Ureter (tissue), 1 donor: ENCODE measurements around the gene ATAD3C. TPM values are rescaled to one million over a fixed set of nuclear protein-coding genes. Genes with fewer than 3 reads are reported as not detected.
A peak's percentile ranks its signal among the peaks of the same experiment; 100 is the strongest.
"Not testable (repeated sequence)": the region's sequence is repeated elsewhere in the genome, so short reads cannot be mapped to it uniquely, and the experiment has no call there.

Experiments
- DNase-seq: peaks from one replicate; pipeline ENCODE4 v3.0.0-alpha.2; 2020; ENCODE audit warnings: low spot score
- total RNA-seq: library from RNA; stranded (reverse); gene quantifications from one replicate; pipeline ENCODE4 v1.2.4, GENCODE V29; 2023
- donor health status: DM: yes; HTN: yes; CAD: no.

ATAD3C gene, protein sequence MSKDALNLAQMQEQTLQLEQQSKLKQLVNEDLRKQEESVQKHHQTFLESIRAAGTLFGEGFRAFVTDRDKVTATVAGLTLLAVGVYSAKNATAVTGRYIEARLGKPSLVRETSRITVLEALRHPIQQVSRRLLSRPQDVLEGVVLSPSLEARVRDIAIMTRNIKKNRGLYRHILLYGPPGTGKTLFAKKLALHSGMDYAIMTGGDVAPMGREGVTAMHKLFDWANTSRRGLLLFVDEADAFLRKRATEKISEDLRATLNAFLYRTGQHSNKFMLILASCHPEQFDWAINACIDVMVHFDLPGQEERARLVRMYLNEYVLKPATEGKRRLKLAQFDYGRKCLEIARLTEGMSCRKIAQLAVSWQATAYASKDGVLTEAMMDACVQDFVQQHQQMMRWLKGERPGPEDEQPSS
- 8.0 TPM for total RNA-seq

DNA sequence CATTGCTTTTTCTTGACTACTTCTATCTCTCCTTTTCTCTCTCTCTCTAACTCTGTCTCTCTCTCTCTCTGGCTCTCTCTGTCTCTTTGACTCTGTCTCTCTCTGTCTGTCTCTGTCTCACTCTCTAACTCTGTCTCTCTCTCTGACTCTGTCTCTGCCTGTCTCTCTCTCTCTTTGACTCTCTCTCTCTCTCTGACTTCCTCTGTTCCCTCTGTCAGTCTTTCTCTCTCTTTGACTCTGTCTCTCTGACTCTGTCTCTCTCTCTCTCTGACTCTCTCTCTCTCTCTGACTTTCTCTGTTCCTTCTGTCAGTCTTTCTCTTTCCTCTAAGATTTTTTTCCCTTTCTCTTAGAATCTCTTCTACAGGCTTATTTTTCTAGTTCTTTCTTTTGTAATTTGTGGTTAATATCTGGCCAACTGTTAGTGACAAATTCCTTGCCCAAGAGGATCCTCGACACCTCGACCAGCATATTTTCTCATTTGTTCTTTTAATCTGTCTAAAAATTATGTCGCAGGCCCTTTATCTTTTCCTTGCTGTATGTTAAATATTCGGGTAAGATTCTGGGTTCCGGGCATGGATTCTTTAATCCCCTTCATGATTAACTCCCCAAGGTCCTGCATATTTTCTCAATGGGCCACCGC lies at the start of gene ATAD3C:
TSS of gene ATAD3C (plus strand) at position 591 of the 641 bp plus-strand sequence. CDS start 995 bp downstream, outside the sequence.
- DNase-seq, result no peak

DNA sequence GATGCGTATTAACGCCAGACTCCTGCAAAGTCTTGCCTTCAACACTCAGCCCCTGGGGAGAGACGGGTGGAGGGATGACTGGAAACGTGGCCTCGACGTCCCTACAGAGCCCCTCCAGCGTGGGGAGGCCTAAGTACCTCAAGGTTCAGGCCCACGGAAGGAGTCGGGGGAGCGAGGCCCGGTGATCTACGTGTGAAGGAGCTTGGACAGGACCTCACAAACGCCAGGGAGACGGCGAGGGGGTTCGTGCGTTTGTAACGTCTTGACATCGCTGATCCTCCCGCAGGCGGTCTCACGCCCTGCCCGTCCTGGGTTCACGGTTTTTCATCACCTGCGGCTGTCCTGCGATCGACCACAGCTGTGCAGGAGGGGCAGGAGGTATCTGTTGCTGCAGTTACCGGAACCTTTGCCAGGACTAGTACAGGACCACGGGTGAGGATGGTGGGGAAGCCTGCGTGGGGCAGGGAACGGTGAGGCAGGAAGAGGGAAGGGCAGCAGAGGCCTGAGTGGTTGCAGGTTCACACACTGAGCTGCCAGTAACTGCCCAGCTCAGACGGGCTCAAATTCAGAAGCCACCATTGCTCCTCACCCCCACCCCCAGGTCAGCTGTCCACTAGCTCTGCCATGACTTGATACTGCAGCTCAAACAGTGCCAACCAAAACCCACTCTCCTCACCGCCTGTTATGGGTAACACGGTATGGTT lies 49.5 kb upstream of the ATAD3C start:
- no peak for DNase-seq

DNA sequence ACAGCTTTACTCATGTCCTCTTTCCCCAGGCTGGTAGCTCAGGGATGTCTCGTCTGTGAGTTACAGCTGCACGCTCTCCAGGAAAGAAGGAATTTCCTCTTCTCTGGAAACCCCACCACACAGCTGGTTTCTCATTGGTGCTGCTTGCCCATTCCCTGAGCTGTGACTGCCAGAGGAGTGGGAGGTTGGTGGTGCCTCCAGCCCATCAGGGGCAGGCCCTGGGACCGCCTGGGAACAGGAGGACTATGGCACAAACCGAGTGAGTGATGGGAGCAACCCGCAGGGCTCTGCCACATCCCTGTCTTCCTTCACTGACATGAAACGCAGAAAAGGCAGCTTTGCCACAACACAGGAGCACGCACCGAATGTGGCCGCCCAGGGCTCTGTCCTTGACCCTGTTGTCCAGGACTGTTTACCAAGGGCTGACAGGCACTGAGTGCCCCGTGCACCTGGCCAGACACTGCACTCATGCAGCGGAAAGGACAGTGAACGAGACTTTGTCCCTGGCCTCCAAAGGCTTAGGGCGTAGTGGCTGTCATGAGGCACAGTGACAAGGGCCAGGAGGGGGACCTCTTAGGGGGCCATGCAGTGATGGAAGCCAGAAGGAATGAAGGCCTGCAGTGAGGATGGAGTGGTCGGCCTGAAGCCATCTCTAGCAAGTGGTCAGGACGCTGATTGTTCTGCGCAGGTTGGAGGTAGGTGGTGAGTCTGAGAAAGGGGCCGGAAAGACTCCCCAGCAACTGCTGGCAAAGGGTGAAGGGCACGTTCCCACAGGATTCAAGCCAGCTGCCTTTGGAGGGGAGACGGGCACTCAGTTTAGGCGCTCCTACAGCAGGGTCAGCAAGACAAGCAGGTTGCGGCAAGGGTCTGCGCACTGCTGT lies 48.7 kb upstream of the ATAD3C start:
- no peak for DNase-seq

DNA sequence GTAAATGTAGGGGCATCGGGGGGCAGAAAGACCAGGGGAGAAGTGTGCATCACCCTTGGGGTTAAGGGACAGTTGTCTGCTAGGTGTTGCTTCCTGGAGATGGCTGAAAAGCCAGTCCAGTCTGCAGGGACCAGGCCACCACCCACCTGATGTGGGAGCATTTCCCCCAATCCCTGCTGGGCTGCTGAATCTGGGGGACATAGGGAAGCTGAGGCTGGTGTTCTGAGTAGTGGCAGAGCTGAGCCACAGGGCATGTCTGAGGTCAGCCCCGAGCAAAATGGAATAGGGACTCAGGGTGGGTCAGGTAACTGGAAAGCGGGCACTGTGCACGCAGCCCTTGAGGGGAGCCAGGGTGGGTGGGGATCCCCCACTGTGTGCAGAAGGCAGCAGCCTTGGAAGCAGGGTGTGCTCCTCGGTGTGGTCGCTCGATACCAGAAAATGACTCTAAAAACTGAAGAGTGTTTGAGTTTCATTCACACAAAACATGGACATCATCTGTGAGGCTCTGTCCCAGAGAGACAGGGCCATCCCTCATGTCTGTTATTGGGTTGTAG lies 48.0 kb upstream of the ATAD3C start:
- DNase-seq, result no peak

DNA sequence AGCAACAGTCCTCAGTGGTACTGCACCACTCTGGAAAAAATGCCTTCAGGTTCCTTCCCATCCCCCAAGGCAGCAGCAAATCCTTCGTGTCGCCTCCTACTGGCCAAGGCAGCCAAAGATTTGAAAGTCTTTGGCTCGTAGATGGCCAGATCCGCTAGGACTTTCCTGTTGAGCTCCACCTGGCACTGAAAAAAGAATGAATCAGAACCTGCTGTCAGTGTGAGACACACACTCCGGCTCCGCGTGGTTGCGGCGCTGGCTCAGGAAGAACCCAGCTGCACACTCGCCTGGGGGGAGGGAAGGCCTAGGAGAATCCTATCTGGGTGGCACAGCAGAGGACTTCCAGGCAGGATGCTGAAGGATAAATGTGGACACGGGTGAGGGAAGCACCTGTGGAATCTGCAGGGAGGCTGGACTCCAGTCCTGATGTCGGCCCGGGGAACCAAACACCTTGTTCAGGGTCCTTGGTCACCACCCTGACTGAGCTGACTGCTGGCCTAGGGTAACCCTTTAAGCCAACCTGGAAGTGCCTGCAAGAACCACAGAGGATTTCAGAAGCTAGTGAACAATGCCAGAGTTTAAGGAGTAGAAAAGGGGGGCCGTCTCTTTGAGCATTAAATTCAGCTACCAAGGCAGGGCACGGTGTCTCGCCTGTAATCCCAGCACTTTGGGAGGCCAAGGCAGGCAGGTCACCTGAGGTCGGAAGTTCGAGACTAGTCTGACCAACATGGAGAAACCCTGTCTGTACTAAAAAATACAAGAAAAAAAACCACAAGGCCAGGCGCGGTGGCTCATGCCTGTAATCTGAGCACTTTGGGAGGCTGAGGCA lies 47.2 kb upstream of the ATAD3C start:
- DNase-seq, result no peak

DNA sequence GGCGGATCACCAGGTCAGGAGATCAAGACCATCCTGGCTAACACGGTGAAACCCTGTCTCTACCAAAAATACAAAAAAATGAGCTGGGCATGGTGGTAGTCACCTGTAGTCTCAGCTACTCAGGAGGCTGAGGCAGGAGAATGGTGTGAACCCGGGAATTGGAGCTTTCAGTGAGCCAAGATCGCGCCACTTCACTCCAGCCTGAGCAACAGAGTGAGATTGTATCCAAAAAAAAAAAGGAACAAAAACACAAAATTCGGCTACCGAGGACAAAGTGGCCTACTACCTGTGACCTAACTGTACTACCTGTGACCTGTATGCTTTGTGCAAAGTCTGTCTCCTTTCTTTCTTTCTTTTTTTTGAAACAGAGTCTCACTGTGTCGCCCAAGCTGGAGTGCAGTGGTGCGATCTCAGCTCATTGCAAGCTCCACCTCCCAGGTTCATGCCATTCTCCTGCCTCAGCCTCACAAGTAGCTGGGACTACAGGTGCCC lies 46.5 kb upstream of the ATAD3C start:
- not testable (repeated sequence) for DNase-seq

DNA sequence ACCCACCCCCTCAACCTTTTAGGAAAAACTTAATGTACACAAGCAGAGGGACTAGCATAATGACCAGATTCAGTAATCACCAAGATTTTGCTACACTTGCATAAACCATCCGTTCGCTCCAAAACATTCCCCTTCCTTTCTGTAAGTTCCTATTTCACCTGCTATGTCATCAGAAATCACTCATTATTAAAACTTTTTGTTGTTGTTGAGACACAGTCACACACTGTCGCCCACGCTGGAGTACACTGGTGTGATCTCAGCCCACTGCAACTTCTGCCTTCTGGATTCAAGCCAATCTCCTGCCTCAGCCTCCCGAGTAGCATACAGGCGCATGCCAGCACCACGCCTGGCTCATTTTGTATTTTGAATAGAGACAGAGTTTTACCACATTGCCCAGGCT lies 45.8 kb upstream of the ATAD3C start:
- no peak for DNase-seq

DNA sequence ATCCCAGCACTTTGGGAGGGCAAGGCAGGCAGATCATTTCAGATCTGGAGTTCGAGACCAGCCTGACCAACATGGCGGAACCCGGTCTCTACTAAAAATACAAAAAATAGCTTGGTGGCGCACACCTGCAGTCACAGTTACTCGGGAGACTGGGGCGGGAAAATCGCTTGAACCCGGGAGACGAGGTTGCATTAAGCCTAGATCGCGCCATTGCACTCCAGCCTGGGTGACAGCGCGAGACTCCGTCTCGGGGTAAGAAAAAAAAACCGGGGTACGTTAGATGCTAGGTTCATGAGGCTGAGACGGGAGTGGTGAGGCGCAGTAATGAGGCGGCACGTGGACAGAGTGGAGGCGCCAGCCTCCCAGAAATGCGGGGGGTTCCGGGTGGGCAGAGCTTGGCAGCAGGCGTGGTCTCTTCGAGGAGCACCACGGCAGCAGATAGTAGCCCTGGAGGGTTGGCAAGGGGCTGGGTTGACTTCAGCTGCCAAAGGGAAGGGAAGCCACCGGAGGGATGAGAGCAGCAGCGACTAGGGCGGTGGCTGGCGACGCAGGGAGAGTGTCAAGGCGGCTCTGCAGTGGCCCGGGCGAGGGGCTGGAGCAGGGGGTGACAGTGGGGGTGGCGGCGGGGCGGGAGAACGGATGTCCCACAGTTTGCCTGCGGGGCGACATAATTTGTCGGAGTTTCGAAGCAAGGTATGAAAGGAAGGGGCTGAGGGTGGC lies 43.2 kb upstream of the ATAD3C start:
- no peak for DNase-seq

DNA sequence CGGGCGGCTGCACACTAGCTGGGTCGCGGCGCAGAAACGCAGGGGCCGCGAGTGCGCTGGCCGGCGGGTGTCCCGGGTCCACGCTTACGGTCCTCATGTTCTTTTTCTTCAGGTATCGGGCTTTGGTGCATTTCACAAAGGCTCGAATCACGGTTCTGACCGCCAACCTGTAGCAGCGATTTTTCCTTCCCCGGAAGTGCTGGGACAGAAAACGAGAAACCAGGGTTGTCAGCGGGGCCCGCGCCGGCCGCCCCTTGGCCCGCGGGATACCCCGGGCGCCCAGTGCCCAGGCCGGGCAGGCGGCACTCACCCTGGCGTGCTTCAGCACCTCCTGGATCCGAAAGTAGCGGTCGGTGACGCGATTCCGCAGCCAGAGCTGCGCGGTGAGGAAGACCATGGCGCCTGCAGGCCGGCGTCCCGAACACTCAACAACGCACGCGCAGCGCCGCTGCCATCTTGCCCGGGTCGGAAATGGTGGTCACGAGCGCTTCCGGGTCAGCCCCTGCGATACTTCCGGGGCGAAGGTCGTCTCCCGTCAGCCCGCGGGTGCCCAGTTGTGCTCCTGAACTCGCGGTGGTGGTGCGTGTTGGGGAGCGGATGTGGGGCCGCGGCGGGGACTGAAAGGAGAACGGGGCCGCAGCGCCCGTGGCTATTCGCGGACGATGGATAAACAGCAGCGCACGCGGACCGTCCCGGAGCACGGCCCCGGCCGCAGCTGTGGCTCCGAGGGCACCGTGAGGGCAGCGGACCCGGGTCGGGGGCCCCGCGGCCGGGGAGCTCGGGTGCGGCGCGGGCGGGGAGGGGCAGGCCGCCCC lies 42.5 kb upstream of the ATAD3C start, which contains the start of gene MRPL20:
TSS of gene MRPL20 (minus strand) at position 473 of the 815 bp plus-strand sequence. CDS start at position 397, 76 bp downstream.
- DNase-seq, result peak; percentile 96

DNA sequence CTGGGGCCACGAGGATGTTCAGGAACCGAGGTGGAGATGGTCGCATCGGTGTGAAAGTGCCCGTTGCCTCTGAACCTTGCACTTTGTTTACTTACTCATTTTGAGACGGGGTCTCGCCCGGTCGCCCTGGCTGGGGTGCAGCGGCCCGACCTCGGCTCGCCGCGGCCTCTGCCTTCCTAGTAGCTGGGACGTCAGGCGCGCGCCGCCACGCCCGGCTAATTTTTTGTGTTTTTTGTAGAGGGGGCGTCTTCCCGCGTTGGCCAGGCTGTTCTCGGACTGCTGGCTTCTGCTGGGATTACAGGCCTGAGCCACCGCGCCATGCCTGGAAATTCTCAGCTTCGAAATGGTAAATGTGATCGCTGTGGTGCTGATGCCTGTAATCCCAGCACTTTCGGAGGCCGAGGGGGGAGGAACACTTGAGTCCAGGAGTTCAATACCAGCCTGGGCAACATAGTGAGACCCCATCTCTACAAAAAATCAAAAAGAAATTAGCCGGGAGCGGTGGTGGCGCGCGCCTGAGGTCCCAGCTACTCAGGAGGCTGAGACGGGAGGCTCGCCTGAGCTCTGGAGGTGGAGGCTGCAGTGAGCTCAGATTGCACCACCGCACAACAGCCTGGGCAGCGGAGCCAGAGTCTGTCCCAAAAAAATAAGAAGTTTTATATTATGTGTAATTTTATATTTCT lies 41.7 kb upstream of the ATAD3C start:
- no peak for DNase-seq

DNA sequence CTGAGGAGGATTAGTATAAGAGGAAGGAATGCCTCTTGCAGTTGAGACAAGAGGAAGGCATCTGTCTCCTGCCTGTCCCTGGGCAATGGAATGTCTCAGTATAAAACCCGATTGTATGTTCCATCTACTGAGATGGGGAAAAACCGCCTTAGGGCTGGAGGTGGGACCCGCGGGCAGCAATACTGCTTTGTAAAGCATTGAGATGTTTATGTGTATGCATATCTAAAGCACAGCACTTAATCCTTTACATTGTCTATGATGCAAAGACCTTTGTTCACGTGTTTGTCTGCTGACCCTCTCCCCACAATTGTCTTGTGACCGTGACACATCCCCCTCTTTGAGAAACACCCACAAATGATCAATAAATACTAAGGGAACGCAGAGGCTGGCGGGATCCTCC lies 39.3 kb upstream of the ATAD3C start:
- not testable (repeated sequence) for DNase-seq

DNA sequence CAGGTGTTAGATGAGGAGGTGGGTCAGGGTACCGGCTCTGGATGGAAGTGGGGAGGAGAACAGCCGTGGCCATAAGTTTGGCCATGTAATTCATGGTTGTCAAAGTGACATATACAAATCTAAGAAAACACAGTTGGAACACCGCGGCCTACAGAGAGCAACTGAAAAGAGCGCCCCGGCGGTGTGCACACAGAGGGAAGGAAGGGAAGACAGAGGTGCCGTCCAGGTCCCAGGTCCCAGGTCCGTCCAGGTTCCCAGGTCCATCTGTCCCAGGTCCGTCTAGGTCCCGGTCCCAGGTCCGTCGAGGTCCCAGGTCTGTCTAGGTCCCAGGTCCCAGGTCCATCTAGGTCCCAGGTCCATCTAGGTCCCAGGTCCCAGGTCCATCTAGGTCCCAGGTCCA lies 37.9 kb upstream of the ATAD3C start:
- no peak for DNase-seq

DNA sequence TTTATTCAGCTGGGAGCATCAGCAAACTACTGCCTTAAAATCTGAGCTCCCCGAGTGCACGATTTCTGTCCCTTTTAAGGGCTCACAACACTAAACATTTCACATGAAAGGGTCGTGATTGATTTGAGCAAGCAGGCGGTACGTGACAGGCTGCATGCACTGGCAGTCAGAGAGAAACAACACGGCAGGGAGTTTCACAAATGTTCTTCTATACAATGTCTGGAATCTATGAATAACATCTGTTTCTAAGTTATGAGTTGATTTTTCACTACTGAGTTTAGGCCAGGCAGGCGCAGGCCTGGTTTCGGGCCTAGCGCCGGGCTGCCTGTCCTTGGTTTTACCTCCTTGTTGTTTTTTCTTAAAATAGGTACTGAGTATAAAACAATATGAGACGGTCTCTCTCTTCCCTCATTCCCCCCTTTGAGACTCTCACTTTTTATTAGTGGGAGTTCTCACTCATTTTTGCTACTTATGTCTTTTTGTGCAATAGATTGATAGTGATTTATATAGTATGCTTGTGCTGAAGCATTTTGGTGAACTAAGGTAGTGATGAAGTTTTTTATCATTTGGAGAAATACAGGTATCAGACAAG lies 37.1 kb upstream of the ATAD3C start:
- not testable (repeated sequence) for DNase-seq

DNA sequence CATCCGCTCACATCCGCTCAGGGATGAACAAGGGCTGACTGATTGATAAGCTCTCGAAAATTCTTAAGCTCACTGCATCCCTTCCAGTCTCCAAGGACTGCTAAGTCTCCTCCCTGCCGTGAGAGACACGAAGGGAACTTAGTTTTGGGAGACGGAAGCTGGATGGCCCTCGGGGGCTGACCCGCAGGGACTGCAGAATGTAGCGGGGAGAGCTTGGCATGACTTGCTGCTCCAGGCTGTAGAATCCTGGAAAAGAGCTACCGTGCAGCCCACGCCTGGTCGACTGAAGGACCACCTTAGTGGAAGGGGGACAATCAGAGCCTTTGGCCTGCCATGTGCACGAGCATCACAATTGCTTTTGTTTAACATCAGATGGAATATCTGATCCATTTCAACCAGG lies 33.7 kb upstream of the ATAD3C start:
- DNase-seq, result no peak

DNA sequence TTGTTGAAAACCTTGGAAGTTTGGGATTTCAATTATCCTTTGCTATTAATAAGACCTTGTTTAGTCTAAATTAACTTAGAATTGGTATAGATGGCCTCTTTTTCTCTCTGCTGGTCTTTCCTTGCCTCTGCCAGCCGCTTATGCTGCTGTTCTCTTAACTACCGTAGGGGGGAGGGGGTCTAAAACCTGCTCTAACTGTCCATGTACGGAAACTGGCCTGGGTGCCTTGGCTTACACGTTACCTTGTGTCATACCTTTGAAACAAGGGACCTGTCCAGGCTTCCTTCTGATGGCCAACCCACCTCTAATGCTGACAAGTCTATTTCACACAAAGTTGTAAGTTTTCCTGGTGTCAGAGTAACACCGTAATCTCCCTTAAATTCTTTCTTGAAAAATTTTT lies 32.1 kb upstream of the ATAD3C start:
- DNase-seq, result not testable (repeated sequence)

DNA sequence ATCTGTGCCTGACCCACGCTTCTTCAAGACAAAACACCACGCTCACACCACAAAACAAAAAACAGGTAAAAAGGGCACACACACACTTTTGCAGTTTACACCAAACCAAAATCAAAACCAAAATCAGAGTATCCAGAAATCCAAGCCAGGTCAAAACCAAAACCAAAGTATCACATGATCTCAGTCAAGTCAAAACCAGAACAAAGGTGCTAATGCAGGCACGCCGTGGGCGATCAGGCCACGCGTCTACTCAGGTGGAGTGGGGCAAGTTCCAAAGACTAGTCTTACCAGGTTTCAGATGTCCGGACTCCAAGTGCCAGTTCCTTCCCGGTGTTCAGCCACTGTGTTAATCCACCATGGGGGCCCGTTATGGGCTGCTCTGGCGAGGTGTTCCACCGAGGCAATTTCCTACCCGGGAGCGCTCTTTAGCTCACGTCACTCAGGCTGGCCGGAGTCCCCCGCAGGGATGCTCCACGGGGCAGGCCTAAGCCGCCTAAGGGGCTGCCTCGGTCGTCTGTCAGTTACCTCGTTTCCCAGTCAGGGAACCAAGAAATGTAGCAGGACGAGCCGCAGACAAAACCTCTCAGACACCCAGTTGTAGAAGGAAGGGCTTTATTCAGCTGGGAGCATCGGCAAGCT lies 31.5 kb upstream of the ATAD3C start:
- DNase-seq, result not testable (repeated sequence)
